Activated gamma-delta T cell treated with anti-CD3 and anti-CD28 coated beads, Interleukin-2, amount 50 U/mL, for 16 hours (primary cell): ENCODE results near the gene JKAMP.

Experiments used
- DNase-seq: peaks from one replicate; pipeline ENCODE4 v3.0.0-alpha.2; 2020; ENCODE audit warnings: low read depth

The JKAMP gene

GRCh38 chr14:59481407-59481806 is 2.9 kb upstream of the JKAMP start:
- no peak for DNase-seq

- no peak for DNase-seq
Observed at GRCh38 chr14:59481871-59482540, 2.3 kb upstream of the JKAMP start.

GRCh38 chr14:59482541-59483331 is 1.6 kb upstream of the JKAMP start:
- no peak for DNase-seq

- no peak for DNase-seq
Observed at GRCh38 chr14:59483363-59483762, 954 bp upstream of the JKAMP start.

GRCh38 chr14:59484639-59485175 is 390 bp downstream of the JKAMP start:
- DNase-seq, result no peak

- no peak for DNase-seq
Observed at GRCh38 chr14:59490756-59491155, 6.4 kb downstream of the JKAMP start.

- no peak for DNase-seq
Observed at GRCh38 chr14:59492384-59492783, 8.1 kb downstream of the JKAMP start.

GRCh38 chr14:59500732-59501131 is 16.4 kb downstream of the JKAMP start:
- no peak for DNase-seq

GRCh38 chr14:59503256-59503655 is 18.9 kb downstream of the JKAMP start:
- DNase-seq, result no peak

GRCh38 chr14:59507063-59507751 is 22.9 kb downstream of the JKAMP start:
- DNase-seq, result no peak

- DNase-seq, result no peak
Observed at GRCh38 chr14:59507752-59508103, 23.4 kb downstream of the JKAMP start.

- DNase-seq, result no peak
Observed at GRCh38 chr14:59509101-59509500, 24.8 kb downstream of the JKAMP start.

GRCh38 chr14:59510001-59510400 is 25.7 kb downstream of the JKAMP start:
- DNase-seq, result no peak

GRCh38 chr14:59510966-59511365 is 26.6 kb downstream of the JKAMP start:
- DNase-seq, result no peak

- DNase-seq, result no peak
Observed at GRCh38 chr14:59511916-59512575, 27.7 kb downstream of the JKAMP start.

- no peak for DNase-seq
Observed at GRCh38 chr14:59520224-59520623, 35.9 kb downstream of the JKAMP start.

GRCh38 chr14:59529189-59529588 is 44.9 kb downstream of the JKAMP start:
- DNase-seq, result no peak

GRCh38 chr14:59530349-59530748 is 46.0 kb downstream of the JKAMP start:
- DNase-seq, result no peak

GRCh38 chr14:59532419-59532818 is 48.1 kb downstream of the JKAMP start:
- no peak for DNase-seq

GRCh38 chr14:59534361-59534987 is 50.2 kb downstream of the JKAMP start:
- no peak for DNase-seq

GRCh38 chr14:59537476-59537875 is 53.2 kb downstream of the JKAMP start:
- DNase-seq, result no peak

- DNase-seq, result no peak
Observed at GRCh38 chr14:59538936-59539335, 54.6 kb downstream of the JKAMP start.
